MCF 10A (cell line): ENCODE results near the gene FIG4. TPM values are rescaled to one million over a fixed set of nuclear protein-coding genes. Genes with fewer than 3 reads are reported as not detected.

Source experiments
- BruUV-seq: library from RNA; stranded (reverse); fragments of 400-500 nt; replicated peaks from 2 replicates; lab custom pipeline; 2021; lab: Mats Ljungman, UMichigan
- CTCF ChIA-PET: fragments of 300-600 bp; sonication (Branson Sonifier 250); formaldehyde crosslinking; extraction: SDS; loops from one replicate; lab custom pipeline; 2021; ENCODE audit warnings: antibody characterized with exemption, inconsistent platforms; lab: Yijun Ruan, JAX
- POLR2A ChIA-PET: fragments of 300-600, 350-650 bp; sonication (Branson Sonifier 250); formaldehyde crosslinking; extraction: SDS; loops from one replicate; lab custom pipeline; 2020; ENCODE audit warnings: antibody characterized with exemption, inconsistent platforms; lab: Yijun Ruan, JAX
- DNase-seq: peaks from one replicate; pipeline ENCODE4 v3.0.0-alpha.2; 2018; ENCODE audit not compliant: unreplicated experiment
- H3K27ac Mint-ChIP-seq: one replicate; pipeline ENCODE4 v1.8.0; 2022; ENCODE audit warnings: mild to moderate bottlenecking, low read depth, mixed read lengths; ENCODE audit not compliant: unreplicated experiment
- H3K27me3 Mint-ChIP-seq: one replicate; pipeline ENCODE4 v1.8.0; 2022; ENCODE audit warnings: mixed read lengths; ENCODE audit not compliant: insufficient read depth, unreplicated experiment
- H3K36me3 Mint-ChIP-seq: one replicate; pipeline ENCODE4 v1.8.0; 2022; ENCODE audit warnings: mild to moderate bottlenecking, moderate library complexity, mixed read lengths; ENCODE audit not compliant: insufficient read depth, unreplicated experiment
- H3K4me1 Mint-ChIP-seq: one replicate; pipeline ENCODE4 v1.8.0; 2022; ENCODE audit warnings: mixed read lengths; ENCODE audit not compliant: insufficient read depth, unreplicated experiment
- H3K4me3 Mint-ChIP-seq: one replicate; pipeline ENCODE4 v1.8.0; 2022; ENCODE audit warnings: mild to moderate bottlenecking, moderate library complexity, mixed read lengths; ENCODE audit not compliant: unreplicated experiment
- H3K9me3 Mint-ChIP-seq: one replicate; pipeline ENCODE4 v1.8.0; 2022; ENCODE audit warnings: mixed read lengths; ENCODE audit not compliant: unreplicated experiment
- CTCF ChIP-seq: fragments of 200-600 bp; IDR thresholded peaks from one replicate; pipeline ENCODE4 v1.8.0; 2022; ENCODE audit warnings: antibody characterized with exemption, mild to moderate bottlenecking; ENCODE audit not compliant: unreplicated experiment
- intact Hi-C: fragments of 100-400 bp; cut with micrococcal nuclease; formaldehyde crosslinking; loops from 2 replicates; pipeline ENCODE4 v1.14.1; 2022
- total RNA-seq: library from RNA; stranded (reverse); gene quantifications from 2 replicates; pipeline ENCODE4 v1.2.3, GENCODE V29; 2022

FIG4 gene
- total RNA-seq, 1 experiment from 2014 or later = 7.9 TPM

GRCh38 chr6:109870089-109870410 lies 179.0 kb downstream of the FIG4 start:
- no peaks in the 10 kb centered on the region for H3K27me3 Mint-ChIP-seq
- intact Hi-C loops = no loop called here
- no peaks in the 10 kb centered on the region for H3K4me1 Mint-ChIP-seq
- no peak overlapping the region for H3K4me3 Mint-ChIP-seq
- no peaks in the 10 kb centered on the region for H3K36me3 Mint-ChIP-seq
- TF ChIP-seq CTCF = no peak
- DNase-seq = no peak
- H3K9me3 Mint-ChIP-seq = no peaks in the 10 kb centered on the region
- ChIA-PET CTCF (no interaction called here), POLR2A (no interaction called here)
- H3K27ac Mint-ChIP-seq = no peak overlapping the region
- no TSS peak for BruUV-seq

- Mint-ChIP-seq H3K9me3 (no peaks in the 10 kb centered on the region), H3K27me3 (no peaks in the 10 kb centered on the region), H3K4me1 (peaks cover 3% of the 10 kb centered on the region), H3K36me3 (no peaks in the 10 kb centered on the region), H3K4me3 (no peak overlapping the region), H3K27ac (no peak overlapping the region)
- no TSS peak for BruUV-seq
- ChIA-PET CTCF (no interaction called here), POLR2A (interaction anchor here (0.7 kb wide), 1 partner anchor 1995 kb away, joined by 3 read pairs; no protein-coding TSS in a partner anchor)
- intact Hi-C loops = no loop called here
- TF ChIP-seq CTCF = no peak
- no peak for DNase-seq
Observed at GRCh38 chr6:109872549-109872948, 181.5 kb downstream of the FIG4 start.

- no peak for DNase-seq
- H3K4me1 Mint-ChIP-seq = peaks cover 8% of the 10 kb centered on the region
- POLR2A ChIA-PET = no interaction called here
- no peaks in the 10 kb centered on the region for H3K36me3 Mint-ChIP-seq
- no peak overlapping the region for H3K27ac Mint-ChIP-seq
- BruUV-seq = no TSS peak
- no peaks in the 10 kb centered on the region for H3K27me3 Mint-ChIP-seq
- no peaks in the 10 kb centered on the region for H3K9me3 Mint-ChIP-seq
- intact Hi-C loops = no loop called here
- CTCF ChIA-PET = no interaction called here
- no peak for TF ChIP-seq CTCF
- no peak overlapping the region for H3K4me3 Mint-ChIP-seq
Observed at GRCh38 chr6:109872968-109873545, 182.0 kb downstream of the FIG4 start.

GRCh38 chr6:109874086-109874485 lies 183.0 kb downstream of the FIG4 start:
- no peak overlapping the region for H3K4me3 Mint-ChIP-seq
- intact Hi-C loops = no loop called here
- H3K27ac Mint-ChIP-seq = no peak overlapping the region
- no peaks in the 10 kb centered on the region for H3K36me3 Mint-ChIP-seq
- no peaks in the 10 kb centered on the region for H3K9me3 Mint-ChIP-seq
- BruUV-seq = no TSS peak
- ChIA-PET POLR2A (no interaction called here), CTCF (no interaction called here)
- peaks cover 19% of the 10 kb centered on the region for H3K4me1 Mint-ChIP-seq
- no peaks in the 10 kb centered on the region for H3K27me3 Mint-ChIP-seq
- DNase-seq = no peak
- TF ChIP-seq CTCF = no peak
